T47D (cell line): ENCODE results near the gene CCDC15.
"Not testable (repeated sequence)": the region's sequence is repeated elsewhere in the genome, so short reads cannot be mapped to it uniquely, and the experiment has no call there.

Source experiments
- DNase-seq, 2 experiments: peaks; one replicate each; pipeline versions ENCODE4 v3.0.0 to v3.0.0-alpha.2; 2011 to 2012; ENCODE audit warnings: low read depth in 1 of 2, low spot score in 1 of 2
- JUND ChIP-seq: IDR thresholded peaks from 2 replicates; pipeline ENCODE4 v1.6.1; 2012; ENCODE audit warnings: low read depth
- in situ Hi-C: cut with HindIII; loops from 2 replicates; pipeline ENCODE4 v1.10.0; 2016; ENCODE audit warnings: low sequenced_read_pairs, low pct_unique_long_range_greater_than_20kb

CCDC15 gene

DNA sequence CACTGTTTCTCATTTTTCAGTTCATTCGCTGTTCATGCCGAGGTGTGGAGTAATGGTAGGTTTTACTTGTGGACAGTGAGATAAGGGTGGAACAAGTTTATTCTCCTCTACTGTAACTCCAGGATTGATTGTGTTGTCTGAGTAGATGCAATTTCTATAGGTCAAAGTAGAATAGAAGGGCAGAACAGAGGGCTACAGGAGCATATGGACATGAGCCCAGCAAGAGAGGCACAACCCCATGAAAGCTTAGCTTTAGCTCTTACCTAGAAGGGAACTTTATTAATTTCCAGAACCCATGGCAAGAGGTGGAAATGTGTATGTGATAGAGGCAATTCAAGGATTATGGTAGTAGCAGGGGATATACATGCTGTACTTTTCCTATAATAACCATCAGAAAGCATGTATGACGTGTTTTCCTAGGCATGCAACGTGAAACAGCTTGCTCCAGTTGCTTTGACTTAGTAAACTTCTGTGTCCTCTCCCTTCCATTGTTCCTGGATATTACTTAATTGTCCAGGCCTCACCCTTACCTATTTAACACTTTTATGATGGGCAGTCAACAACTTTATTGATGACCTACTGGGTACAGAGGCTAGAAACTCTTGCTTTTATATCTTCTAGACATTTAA lies 95.3 kb downstream of the CCDC15 start:
- no peak for TF ChIP-seq JUND
- in situ Hi-C loops = no loop called here
- DNase-seq = no peak

DNA sequence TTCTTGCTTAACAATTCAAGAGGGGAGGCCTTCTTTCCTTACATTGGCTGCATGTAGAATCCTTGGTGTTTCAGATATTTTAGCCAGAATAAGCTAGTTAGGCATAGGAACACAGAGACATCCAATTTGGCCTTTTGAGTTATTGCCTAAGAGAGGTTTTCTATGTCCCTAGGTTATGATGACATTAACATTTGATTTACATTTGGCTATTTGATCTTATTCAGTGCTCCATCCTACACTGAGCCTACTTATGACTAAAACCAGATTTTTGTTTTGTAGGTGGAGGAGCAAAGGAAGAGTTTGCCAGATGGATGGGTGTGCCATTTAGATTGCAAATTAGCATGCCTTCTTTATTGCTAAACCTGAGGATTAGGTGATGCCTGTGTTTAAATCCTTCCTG lies 98.0 kb downstream of the CCDC15 start:
- DNase-seq = no peak
- in situ Hi-C loops = no loop called here
- no peak for TF ChIP-seq JUND

DNA sequence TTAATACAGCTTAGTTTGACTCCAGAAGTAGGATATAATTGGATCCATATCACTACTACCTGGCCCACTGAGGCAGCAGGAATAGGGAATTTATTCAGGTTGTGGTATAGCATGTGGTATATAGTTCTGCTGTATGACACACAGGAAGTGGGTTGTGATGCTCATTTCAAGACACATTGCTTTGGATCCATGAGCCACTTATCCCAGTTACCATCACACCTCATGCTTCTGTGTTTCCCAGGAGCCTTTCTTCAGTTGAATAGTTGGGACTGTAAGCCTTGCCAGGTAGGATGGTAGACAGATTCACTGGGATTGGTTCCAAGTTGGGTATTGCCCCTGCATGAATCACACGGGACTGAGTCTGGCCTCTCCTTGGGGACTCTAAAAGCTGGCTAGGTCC lies 99.2 kb downstream of the CCDC15 start:
- no peak for TF ChIP-seq JUND
- in situ Hi-C loops = no loop called here
- no peak for DNase-seq

DNA sequence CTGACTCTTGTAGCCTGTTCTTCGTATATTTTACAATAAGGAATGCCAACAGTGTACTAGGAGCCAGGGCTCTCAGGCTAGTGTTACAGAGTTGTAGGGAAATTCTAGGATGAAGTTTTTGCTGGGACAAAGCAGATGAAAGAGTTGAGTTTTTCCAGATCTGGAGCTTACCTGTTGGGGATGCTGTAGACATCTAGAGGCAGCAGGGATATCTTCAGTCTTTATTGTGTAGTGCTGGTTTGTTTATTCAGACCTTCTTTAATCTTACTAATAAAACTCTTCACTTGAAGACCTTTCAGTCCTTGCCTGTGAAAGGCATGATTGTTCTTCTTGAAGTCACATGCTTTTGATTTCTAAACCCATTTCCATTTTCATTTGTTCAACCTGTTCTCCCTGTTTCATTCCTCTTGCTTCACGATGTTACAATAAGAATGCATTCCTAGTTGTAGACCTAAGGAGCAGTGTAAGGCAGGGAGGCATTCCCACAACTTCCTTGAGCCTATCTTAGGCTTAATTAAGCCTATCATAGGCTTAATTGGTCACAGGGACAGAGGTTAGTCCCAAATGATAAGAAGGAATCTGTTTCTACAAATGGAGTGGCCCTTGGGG lies 101.2 kb downstream of the CCDC15 start:
- peak; percentile 54 to 80 for DNase-seq
- no peak for TF ChIP-seq JUND
- in situ Hi-C loops = no loop called here

DNA sequence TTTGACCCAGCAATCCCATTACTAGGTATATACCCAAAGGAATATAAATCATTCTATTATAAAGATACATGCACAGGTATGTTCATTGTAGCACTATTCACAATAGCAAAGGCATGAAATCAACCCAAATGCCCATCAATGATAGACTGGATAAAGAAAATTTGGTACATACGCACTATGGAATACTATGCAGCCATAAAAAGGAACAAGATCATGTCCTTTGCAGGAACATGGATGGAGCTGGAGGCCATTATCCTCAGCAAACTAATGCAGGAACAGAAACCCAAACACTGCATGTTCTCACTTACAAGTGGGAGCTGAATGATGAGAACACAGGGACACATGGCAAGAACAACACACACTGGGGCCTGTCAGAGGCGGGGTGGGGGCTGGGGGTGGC lies 102.1 kb downstream of the CCDC15 start:
- DNase-seq, in situ Hi-C loops: not testable (repeated sequence)

DNA sequence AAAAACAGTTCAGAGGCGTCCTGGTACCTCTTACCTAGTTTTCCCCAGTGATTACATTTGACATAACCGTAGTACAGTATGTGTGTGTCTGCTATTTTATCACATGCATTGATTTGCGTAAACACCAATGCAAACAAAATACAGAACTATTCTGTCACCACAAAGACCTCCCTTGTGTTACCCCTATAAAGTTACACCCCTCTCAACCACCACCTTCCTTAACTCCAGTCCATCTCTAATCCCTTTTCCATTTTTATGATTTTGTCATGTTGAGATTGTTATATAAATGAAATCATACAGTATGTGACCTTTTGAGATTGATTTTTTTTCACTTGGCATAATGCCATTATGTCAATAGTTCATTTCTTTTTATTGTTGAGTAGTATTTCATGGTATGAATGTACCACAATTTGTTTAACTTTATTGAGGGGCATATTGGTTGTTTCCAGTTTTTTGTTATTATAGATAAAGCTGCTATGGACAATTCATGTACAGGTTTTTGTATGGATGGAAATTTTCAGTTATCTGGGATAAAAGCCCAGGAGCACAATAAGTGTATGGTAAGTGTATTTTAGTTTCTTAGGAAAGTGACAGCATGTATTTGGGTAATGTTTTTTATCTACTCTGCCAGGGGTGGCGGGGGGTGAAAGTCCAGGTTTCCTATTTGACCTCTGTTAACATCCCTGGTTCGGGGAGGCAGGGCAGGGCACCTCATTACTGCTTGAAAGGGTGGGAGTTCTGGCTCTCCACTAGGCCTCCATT lies 103.1 kb downstream of the CCDC15 start:
- no peak for DNase-seq
- TF ChIP-seq JUND = no peak
- in situ Hi-C loops = no loop called here

DNA sequence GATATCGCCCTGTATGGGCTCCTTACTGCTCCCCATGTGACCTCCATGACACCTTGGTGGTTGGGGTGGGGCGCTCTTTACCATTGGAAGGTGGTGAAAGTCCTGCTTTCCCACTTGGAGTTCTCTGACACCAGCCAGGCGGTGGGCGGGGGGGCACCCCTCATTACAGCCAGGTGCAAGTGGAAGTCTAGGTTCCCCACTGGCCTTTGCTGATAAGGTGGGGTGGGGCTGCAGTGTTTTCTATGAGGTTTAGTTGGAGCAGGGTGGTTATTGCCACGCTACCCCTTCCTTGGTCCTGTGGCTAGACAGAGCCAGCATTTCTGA lies 103.7 kb downstream of the CCDC15 start:
- DNase-seq = no peak
- no peak for TF ChIP-seq JUND
- in situ Hi-C loops = no loop called here

DNA sequence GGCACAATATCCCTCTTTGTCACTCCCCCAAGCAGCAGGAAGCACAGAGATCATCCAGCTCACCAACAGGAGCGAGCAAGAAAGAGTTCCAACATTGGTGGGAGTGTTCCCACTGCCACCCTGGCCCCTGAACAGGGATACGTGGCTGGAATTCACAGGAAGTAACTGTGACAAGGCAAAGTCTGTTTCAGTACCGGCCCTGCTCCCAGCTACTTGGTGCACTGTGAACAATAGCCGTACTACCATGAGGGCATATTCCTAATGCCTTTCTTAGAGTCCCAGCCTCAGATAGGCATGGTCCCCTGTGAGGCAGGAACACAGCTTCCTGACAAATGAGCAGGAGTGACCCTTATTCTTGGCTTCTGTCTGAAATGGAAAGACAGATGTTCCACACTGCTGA lies 107.3 kb downstream of the CCDC15 start:
- in situ Hi-C loops = no loop called here
- DNase-seq = no peak
- no peak for TF ChIP-seq JUND

DNA sequence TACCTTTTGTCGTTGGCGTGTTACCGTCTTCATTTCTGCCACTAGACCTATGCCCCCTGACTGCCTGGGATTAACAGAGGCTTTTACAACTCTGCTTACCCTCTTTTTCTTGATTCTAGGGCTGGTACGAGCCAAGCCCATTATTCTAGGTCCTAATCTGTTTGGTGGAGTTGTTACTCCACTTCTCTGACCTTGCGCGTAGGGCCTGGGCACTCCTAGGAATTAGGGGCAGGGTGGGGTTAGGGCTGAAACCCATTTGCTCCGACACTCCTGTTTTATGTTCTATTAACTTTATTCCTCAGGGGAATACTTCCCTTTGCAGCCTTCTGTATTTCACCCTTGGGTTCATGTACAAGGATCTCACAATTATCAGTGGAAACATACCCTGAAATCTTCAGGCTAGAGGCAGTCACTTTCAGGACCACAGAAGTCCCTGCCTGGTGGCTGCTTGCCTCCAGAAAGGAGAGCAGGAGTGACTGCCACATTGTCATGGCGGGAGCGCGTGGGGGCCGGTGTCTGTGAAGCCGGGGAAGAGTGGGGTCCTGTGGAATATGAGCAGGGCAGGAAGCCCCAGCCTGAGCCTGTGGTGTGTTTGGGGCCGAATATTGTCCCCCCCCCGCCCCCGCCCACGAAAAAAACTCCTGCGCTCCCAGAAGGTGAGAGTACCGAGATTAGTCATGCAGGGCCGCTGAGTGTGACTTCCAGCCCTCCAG lies 108.4 kb downstream of the CCDC15 start:
- in situ Hi-C loops = no loop called here
- no peak for DNase-seq
- TF ChIP-seq JUND = no peak

DNA sequence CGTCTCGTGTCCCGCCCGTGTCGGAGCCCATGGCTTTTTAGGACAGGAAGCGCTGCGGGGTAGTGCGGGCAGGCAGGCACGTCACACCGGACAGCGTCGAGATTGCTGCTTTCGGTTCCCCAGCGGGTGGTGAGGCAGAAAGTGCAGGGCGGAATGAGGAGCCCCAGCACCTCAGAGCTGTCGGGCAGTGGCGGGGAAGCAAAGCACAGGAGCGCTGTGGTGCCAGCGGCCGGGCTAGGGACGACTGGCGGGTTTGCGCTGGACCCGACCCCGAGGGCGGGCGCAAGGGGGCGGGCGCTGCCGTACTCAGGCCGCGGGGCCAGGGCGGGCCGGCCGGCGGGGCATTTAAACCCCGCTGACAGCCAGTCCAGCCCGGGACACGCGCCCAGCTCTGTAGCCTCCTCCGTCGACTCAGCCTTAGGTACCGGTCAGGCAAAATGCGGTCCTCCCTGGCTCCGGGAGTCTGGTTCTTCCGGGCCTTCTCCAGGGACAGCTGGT lies 109.0 kb downstream of the CCDC15 start, which contains the start of gene SLC37A2:
Gene SLC37A2, plus strand, starts transcription at position 375 of the 498 bp plus-strand sequence. Its CDS starts 63 bp downstream, at position 438.
- in situ Hi-C loops = no loop called here
- TF ChIP-seq JUND = no peak
- DNase-seq = peak; percentile 70 to 94

DNA sequence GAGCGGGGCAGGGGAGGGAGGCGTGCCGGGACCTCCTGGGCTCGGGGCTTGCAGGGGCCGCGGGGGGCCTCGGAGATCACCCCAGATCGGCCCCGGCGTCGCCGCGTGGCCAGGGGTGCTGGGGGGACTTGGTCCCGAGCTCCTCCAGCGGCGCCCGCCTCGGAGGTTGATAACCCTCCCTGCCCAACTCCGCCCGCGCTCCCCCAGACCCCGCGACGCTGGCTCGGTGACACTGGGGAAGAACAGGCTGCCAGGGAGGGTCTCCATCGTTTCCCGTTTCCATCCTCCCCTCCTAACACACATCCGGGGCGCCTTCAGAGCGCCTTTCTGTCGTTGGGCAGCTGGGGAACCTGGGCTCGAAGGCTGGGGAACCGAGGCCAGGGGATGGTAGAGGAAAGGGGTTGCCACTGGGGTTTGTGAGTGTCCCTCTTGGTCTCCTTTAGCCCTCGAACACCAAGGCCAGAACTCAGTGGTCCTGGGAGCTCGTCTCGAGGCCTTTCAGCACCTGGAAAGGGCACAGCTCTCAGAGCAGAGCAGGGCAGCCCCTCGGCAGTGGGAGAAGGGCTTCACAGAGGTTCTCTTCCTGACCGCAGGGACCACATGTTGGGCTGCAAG lies 109.5 kb downstream of the CCDC15 start:
- in situ Hi-C loops = no loop called here
- no peak for DNase-seq
- no peak for TF ChIP-seq JUND

DNA sequence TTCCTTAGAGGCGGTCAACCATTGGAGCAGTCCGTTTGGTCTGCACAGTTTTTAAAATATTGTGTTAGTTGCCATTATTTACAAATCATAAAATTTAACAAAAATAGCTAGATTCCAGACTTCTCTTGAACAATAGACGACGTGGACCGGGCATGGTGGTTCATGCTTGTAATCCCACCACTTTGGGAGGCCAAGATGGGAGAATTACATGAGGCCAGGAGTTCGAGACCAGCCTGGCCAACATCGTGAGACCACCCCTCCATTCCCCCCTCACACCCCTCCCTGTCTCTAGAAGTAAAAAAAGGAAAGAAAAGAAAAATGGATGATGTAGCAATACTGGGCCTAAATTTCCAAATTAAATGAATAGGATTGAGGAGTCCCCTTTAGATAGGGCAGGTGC lies 110.1 kb downstream of the CCDC15 start:
- in situ Hi-C loops = no loop called here
- no peak for DNase-seq
- no peak for TF ChIP-seq JUND
